Left forelimb (tissue), 1 donor: ENCODE data around the gene CNTNAP2.

Experiments
- DNase-seq: peaks from one replicate; pipeline ENCODE4 v3.0.0-alpha.2; 2018; ENCODE audit warnings: low spot score

The CNTNAP2 gene

DNA sequence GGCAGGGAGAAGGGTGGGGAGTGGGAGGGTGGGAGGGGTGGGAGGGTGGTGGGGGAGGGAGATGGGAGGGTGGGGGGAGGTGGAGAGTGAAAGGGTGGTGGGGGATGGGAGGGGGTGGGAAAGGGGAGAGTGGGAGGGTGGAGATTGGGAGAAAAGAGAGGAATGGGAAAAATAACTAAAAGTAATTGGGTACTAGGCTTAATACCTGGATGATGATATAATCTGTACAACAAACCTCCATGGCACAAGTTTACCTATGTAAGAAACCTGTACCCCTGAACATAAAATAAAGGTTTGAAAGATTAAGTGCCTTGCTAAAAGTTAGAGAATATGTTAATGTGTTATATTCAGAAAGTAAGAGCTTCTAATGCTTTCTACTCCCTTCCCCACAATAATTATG, 564.9 kb downstream of the CNTNAP2 start:
- DNase-seq: no peak

DNA sequence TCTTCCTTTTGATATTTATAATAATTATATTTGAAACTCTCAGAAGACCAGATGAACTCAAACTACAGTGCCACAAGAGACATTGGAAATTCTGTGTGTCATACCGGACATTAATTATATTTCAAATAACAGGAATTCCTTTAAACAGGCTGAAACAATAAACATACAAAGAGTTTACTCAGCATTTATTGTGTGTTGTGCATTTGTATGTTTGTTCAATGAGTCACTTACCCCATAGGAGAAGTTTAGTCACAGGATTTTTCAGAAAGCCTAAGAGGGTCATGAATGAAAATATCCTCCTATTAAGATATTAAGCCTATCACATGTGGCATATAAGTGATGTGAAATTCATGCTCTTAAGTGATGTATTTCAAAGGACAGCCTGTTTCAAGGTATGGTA, 566.8 kb downstream of the CNTNAP2 start:
- no peak for DNase-seq

DNA sequence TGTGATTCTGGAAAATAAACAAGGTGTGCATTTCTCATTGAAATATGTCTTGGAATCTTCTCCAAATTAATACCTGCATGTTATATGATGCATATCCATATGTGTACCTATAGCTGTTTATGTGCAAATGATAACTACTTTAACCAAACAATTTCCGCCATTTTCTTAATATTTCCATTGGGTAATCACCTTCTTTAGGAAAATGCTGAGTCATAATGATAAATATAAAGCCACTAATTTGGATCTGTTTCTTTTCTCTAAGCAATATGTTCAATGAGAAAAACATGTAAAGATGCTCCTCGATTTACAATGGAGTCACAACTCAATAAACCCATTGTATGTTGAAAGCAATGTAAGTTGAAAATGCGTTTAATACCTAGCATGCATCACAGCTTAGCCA, 574.4 kb downstream of the CNTNAP2 start:
- no peak for DNase-seq

DNA sequence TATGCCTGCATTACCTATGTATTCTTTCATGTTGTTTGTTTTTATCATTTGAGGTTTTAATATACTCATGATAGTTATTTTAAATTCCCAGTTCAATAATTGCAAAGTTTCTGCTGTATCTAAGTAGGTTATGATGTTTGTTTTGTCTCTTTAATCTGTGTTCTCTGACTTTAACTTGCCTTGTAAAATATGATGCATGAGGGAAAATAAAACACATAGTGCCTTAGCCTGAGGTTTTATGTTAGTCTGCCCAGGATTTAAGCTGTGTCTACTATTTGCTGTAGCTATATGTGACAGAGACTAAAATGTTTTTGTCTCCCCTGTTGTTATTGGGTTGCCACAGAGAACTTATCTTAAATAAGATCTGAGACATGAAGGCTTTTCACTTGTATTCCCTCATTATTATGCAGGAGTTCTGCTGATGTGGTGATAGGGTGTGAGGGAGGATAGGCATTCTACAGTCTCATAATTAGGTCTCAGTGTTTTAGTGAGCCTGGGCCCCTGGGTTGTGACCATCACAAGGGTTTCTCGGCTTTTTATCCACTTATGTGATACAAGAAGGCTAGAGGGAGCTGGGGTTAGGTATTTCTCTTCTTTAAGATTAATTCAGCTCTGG, 582.5 kb downstream of the CNTNAP2 start:
- no peak for DNase-seq

DNA sequence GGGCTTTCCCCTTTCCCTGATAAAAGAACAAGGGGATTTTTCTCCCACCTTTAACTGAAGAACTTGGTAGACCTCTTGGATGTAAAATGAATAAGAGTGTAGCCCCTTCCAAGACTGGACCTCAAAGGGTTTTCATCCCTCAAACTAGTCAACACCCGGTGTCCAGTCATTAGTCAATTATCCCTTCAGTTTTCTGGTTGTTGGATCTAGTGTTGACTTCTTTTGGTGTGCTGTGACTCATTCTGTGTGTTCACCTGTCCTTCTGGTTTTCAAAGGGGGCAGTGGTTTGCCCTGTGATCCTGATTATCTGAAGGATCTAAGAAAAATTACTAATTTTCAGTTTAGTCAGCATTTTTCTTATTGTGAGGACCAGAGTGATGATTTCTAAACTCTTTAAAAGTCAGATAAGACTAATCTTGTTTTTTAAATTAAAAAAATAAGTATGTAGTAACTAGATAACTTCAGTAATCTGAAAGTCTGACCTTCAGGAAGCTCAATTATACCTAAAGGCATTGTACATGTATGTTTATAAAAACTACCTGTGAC, 583.5 kb downstream of the CNTNAP2 start:
- DNase-seq: no peak

DNA sequence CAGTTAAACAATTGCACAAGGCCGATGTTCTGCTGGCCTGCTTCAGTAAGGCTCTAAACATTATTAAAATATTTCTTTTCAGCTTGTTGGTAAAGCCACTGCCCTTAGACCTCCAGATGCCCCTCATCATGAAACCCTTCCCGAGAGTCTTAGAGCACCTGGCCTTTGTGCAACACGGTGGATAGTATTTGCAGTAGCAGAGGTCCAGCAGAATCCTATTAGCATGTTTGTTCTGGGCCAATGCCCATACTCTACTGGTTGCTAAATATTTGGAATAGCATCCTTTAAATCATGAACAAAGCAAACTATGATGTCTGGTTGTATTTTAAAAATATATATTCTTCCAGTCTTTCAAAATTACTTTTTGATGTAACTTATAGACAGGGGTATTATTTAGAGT, 584.6 kb downstream of the CNTNAP2 start:
- no peak for DNase-seq

DNA sequence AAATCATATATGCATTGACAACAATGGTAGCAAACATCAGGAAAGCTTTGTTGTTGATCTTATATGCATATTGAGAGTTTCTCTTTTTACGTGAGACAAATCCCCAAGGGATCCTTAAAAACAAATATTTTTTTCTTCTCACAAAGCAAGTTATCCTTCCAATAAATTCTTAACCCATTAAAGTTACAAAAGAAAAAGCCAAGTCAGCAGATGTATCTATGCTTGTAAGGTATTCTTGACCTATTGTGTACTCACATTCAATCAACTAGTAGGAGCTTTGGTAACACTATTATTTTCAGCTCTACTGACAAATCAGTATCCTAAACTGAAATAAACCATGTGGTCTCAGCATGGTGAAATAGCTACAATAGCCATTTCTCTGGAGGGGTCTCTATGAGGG, 586.3 kb downstream of the CNTNAP2 start:
- DNase-seq: no peak

DNA sequence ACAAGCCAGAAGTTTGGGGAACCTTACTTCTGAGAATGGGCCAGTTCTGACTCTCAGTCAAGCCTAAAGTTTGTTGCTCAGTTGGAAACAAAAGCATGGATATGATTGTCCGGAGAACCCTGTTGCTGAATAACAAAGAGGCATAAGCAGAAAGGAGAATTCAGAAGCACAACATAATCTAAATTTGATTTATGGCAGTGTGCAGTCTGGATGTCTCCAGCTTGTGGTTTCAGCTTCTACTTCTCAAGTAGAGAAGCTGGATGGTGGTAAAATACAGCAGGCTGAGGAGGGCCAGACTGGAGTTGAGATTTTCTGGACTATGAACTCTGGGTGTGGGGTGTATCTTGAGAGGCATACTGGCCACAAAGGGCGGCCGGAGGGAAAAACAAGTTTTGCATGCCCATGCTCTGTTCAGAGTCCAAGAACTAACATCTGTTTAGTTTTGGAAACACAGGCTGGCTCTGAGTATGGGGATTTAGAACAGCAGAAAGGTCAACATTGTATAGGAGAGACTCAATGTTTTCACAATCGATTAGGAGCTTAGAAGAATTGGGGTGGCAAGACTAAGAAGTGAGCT, 592.9 kb downstream of the CNTNAP2 start:
- DNase-seq: no peak

DNA sequence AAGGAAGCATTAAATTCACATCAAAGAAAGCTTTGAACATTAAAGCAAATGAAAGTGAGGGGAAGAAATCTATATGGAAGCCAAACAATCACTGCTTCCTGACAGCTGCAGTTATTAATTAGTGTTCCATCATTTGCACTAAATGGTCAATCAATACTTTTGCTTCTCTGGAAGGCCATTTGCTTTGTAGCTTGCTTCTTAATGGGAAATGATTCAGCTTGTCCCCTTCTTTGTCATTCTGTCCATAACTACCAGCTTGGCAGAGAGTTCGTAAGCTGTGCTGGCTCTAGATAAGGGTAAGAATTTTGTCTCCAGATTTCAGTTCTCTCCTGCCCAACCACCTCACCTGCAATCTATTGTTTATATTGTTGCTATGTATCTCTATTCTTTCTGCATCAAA, 596.6 kb downstream of the CNTNAP2 start:
- no peak for DNase-seq

DNA sequence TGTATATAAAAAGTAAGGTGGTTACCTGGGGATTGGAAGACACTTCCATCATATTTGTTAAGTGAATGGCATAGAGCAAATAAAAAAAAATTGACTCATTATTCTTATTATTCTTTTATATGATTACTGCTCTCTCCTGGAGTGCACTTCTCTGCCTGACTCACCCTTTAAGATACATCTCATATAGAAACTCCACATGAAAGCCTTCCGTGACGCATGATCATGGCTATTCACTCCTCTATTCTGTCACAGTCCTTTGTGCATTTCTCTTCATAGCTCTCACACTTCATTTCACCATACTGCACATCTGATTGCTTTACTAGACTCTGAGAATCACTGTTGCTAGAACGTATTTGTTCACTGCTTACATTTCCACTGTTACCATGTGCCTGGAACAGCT, 597.3 kb downstream of the CNTNAP2 start:
- no peak for DNase-seq

DNA sequence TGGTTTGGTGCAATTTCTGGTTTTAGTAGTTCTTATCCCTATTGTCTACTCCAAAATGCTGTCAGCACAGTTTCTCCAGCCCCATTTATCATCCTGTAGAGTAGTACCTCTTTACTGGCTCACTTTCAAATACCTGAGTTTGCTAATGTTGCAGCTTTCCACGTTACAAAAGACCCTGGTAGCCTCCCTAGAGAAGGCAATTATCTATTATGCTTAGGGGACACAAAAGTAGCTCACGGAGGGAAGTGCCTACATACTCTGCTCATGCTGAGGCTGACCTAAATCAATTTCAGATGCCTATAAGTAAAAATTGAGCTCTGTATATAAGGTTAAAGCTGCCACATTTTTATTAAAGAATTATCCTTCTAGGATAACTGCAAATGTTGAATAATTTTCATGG, 603.6 kb downstream of the CNTNAP2 start:
- no peak for DNase-seq

DNA sequence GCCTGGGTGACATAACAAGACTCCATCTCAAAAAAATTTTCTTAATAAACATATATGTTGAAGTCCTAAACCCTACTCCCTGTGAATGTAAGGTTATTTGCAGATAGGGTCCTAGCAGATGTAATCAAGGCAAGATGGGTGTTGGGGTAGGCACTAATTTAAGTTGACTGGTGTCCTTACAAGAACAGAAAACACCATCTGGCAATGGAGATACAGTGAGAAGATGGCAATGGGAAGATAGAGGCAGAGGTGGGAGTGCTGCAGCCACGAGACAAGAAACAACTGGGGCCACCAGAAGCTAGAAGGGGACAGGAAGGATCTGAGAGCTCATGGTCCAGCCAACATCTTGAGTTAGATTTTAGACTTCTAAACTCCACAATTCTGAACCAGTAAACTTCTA, 606.4 kb downstream of the CNTNAP2 start:
- DNase-seq: no peak

DNA sequence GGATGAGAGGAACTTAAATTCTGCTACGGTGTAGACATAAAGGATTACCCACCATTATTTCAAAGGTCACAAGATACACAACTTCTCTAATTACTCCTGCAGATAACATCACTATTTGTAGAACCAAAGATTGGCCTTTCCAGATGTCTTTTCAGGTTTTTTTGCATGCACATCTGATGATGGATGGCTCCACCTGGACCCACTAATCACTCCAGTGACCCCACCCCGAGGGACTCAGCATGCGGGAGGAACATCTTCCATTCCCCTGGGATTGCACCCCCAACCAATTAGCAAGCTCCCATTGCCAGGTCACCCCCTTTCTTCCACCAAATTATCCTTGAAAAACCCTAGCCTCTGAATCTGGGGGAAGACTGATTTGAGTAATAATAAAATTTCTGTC, 608.9 kb downstream of the CNTNAP2 start:
- no peak for DNase-seq

DNA sequence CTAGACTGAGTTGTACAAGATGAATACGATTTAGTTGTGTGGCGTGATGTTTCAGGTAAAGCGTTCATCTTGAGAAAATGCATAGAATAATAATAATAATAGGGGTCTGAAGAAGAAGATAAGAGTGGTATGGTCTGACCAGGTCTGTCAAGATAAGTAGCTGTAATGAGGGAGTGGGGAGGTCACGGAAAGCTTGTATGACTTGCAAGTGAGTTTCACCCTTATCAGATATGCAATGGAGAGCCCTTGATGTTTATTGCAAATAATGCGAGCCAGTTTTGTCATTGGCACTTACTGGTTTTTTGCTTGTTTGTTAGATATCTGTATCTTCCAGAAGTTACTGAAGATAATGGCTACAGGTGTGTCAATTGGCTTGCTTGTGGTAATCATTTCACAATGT, 611.5 kb downstream of the CNTNAP2 start:
- no peak for DNase-seq

DNA sequence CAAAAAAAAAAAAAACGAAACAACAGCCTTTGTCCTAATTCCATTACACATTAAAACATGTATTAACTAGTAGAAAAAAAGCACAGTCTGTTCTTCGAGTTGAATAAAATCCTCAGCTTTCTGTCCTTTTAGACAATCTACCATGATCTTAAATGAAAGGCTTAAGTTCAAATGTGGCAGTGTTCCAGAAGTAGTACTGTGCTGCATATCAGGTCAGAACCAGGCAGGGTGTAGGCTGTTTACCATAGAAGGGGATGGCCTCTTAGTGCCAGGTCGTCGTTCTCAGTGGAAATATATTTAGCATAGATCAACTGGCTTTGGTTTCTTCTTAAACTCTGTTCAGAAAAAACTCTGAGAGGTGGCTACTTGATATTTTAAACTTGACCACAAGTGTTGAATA, 612.0 kb downstream of the CNTNAP2 start:
- no peak for DNase-seq

DNA sequence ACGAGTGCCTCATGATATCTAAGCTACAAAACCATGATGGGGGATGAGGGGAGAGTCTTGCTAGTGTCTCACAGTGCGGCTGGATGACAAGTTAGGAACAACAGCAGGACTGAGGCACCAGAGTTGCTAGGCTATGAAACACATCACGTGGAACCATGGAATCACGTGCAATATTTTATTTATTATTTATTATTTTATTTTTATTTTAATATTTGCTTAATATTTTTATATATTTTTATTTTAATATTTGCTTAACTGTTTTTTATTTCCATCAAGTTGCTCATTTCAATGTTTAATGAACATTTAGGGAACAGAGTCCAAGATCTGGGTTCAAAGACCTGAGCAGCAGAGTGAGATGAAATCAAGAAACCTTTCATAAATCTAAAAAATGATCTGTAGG, 614.6 kb downstream of the CNTNAP2 start:
- no peak for DNase-seq

DNA sequence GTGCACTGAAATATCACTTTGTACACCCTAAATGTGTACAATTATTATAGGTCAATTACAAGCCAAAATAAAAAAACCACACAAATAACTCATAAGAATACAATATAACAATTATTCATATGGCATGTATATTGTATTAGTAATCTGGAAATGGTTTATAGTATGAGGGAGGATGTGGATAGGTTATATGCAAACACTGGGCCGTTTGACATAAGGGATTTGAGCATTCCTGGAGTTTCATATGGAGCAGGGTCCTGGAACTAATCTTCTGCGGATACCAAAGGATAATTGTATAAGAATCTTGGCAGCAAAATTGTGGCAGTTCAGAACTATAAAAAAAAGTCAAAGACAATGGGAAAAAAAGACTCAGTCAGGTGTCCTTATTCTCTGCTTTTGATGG, 619.4 kb downstream of the CNTNAP2 start:
- no peak for DNase-seq

DNA sequence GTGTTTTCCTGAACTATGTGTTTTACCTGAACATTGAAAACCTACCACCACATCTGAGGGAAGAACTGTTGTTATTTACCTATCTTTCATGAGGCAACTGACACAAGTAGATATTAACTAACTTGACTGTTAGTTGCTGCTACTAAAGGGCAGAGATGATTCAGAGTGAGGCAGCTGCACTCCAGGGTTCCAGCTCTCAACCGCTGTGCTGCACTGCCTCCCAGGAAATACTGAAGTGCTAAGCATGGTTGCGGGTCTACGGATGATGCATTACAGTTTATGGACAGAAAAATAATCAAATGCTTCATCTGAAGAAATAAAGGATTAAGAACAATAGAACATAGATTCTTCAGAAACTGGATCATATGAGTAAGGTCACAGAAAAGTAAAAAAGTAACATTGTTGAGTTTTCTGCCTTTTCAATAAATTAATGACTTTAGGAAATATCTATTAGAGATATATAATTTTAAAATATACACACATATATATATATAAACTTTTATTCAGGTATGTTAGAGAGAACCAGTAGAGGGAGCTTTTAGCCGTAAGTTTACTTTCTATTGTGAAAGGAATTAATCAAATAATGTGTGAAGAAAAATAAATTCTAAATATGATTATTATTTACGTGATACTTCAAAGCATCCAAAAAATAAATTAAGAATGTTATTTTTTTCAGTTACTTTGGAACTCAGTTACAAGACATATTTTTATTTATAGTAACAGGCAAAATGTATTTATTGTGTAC, 620.0 kb downstream of the CNTNAP2 start:
- DNase-seq: no peak

DNA sequence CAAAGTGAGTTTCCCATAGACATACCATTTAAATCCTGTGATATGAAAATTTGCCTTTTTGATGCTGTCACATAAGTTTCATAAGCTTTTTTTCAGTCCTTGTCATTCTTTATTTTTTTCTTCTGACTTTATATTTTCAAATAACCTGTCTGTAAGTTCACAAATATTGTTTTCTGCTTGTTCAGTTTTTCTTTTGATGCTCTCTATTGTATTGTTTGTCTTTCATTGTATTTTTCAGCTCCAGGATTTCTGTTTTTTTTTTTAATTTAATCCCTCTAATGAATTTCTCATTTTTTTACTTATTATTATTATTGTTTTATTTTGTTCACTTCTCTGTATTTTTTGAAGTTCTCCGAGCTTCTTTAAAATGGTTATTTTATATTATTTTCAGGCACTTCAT, 623.4 kb downstream of the CNTNAP2 start:
- DNase-seq: no peak

DNA sequence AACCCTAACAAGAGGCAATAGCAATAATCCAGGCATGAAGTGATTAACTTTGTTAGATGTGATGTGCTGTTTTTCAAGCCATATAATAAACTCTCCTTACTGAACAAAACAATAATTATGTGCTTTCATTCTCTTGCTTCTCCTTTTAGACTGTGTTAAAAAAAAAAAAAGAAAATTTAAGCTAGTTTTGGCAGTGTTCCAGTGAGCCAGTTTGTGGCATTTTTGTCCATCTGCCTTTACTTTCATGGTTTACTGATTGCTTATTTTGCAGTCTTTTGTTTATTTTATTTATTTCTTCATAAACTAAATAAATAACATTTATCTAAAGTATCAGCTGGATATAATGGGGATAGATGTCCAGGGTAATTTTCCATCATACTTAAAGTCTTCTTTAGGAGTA, 625.3 kb downstream of the CNTNAP2 start:
- no peak for DNase-seq

DNA sequence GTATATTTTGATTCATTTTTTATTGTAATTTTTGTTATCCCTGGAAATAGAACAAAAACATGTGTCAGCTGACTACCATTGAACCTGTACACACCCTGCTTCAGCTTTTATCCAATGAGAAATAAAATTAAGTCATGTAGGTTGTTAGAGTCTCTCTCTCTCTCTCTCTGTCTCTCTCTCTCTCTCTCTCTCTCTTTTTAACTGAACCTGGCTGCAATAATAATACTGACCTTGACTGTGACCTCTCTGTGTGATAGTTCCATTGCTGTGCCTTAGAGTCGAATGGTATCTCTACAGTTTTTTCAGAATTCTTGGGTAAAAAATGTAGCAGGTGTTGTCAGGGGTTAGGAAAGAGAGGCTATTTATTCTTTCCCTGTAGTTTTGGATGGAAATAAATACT, 637.8 kb downstream of the CNTNAP2 start:
- DNase-seq: no peak

DNA sequence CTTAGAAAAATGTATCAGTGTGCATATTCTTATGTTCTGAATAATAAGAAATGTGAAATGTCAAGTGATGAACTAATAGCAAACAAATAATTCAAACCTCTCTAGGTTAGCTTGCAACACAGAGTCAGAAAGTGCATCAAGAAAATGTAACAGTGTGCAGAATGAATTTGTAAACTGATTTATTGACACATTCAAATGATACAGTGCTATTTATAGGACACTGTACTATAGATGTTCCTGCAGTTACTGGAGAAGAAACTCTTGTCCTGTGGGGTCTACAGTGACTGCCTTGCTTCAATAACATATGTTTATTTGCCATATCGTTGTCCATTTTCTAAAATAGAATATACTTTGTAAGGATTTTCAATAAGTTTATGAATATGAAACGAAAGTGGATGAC, 639.0 kb downstream of the CNTNAP2 start:
- DNase-seq: no peak

DNA sequence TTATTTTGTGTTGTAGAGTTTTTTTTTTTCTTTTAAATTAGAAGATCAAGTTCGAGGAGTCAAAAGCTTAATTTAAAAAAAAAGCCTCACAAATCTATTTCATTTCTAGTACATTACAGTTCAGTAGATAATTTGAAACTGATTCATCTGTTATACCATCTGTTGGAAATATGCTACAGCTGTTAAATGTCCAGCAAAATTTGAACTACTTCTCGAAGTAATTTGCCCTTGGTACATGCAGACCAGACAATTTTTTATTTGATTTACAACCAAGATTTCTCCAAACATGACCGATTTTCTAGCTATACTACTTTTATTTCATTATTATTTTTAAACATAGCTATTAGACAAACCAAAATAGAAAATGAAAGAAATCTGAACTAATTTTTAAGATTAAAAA, 647.9 kb downstream of the CNTNAP2 start:
- no peak for DNase-seq

DNA sequence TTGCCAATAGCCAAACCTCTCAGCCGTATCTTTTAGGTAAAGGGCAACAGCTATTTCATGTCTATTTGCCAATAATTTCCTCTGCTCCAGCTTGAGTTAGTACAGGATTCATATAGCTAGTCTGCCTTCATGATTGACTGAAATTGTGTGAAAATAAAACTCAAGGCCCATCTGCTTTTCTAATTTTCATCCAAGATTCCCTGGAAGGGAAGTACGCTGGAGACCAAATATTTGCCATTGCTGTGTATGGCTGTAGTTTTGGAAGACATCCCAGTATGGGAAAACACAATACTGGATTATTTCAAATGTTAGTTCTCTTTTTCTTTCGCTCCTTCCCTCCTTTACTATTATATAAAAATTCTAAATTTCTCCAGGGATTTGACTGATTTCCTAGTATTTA, 652.4 kb downstream of the CNTNAP2 start:
- no peak for DNase-seq
